ENCODE data around the gene AGBL4.
"Not testable (repeated sequence)": the region's sequence is repeated elsewhere in the genome, so short reads cannot be mapped to it uniquely, and the experiment has no call there.

AGBL4 gene

GRCh38 chr1:49824261-49824660, 199.5 kb downstream of the AGBL4 start:
- Mint-ChIP-seq H3K4me3 (no peak overlapping the region), H3K27me3 (no peaks in the 10 kb centered on the region), H3K9me3 (peaks cover 11 to 17% of the 10 kb centered on the region in 2 donors), H3K4me1 (no peaks in the 10 kb centered on the region), H3K27ac (no peak overlapping the region)
- DNase-seq: no peak
- ATAC-seq: no peak

GRCh38 chr1:49817681-49818080, 206.1 kb downstream of the AGBL4 start:
- ATAC-seq (no peak), DNase-seq (no peak)
- Mint-ChIP-seq H3K9me3 (no peaks in the 10 kb centered on the region), H3K4me1 (no peaks in the 10 kb centered on the region), H3K27ac (no peak overlapping the region), H3K4me3 (no peak overlapping the region), H3K27me3 (no peaks in the 10 kb centered on the region)

- not testable (repeated sequence) for ATAC-seq, H3K4me1 Mint-ChIP-seq, H3K27ac Mint-ChIP-seq, H3K4me3 Mint-ChIP-seq, H3K27me3 Mint-ChIP-seq, H3K9me3 Mint-ChIP-seq, DNase-seq
Observed at GRCh38 chr1:49787013-49787412, 236.7 kb downstream of the AGBL4 start.

GRCh38 chr1:49765034-49765433, 258.7 kb downstream of the AGBL4 start:
- Mint-ChIP-seq H3K4me1 (no peaks in the 10 kb centered on the region), H3K4me3 (no peak overlapping the region), H3K9me3 (peaks cover 13 to 40% of the 10 kb centered on the region in 2 donors), H3K27ac (no peak overlapping the region), H3K27me3 (no peaks in the 10 kb centered on the region)
- no peak for ATAC-seq
- no peak for DNase-seq

GRCh38 chr1:49738118-49738517, 285.6 kb downstream of the AGBL4 start:
- DNase-seq, H3K4me3 Mint-ChIP-seq, H3K27me3 Mint-ChIP-seq, H3K4me1 Mint-ChIP-seq, H3K27ac Mint-ChIP-seq, ATAC-seq: not testable (repeated sequence)
- H3K9me3 Mint-ChIP-seq: peaks cover 10 to 25% of the 10 kb centered on the region in 2 donors

GRCh38 chr1:49728377-49728776, 295.4 kb downstream of the AGBL4 start:
- no peak for DNase-seq
- no peak overlapping the region for H3K27ac Mint-ChIP-seq
- ATAC-seq: no peak
- H3K4me1 Mint-ChIP-seq: no peaks in the 10 kb centered on the region
- H3K27me3 Mint-ChIP-seq: no peaks in the 10 kb centered on the region
- H3K9me3 Mint-ChIP-seq: peaks cover 0 to 16% of the 10 kb centered on the region in 2 donors
- no peak overlapping the region for H3K4me3 Mint-ChIP-seq

- DNase-seq (no peak), ATAC-seq (no peak)
- no peaks in the 10 kb centered on the region for H3K27me3 Mint-ChIP-seq
- no peaks in the 10 kb centered on the region for H3K4me1 Mint-ChIP-seq
- no peak overlapping the region for H3K27ac Mint-ChIP-seq
- peaks cover 0 to 8% of the 10 kb centered on the region in 2 donors for H3K9me3 Mint-ChIP-seq
- H3K4me3 Mint-ChIP-seq: no peak overlapping the region
Observed at GRCh38 chr1:49723662-49724061, 300.1 kb downstream of the AGBL4 start.

GRCh38 chr1:49694251-49694827, 329.4 kb downstream of the AGBL4 start:
- H3K4me3 Mint-ChIP-seq: no peak overlapping the region
- no peaks in the 10 kb centered on the region for H3K27me3 Mint-ChIP-seq
- DNase-seq (no peak), ATAC-seq (no peak)
- H3K9me3 Mint-ChIP-seq: peaks cover 0 to 5% of the 10 kb centered on the region in 2 donors
- H3K27ac Mint-ChIP-seq: no peak overlapping the region
- no peaks in the 10 kb centered on the region for H3K4me1 Mint-ChIP-seq

- peaks cover 1 to 11% of the 10 kb centered on the region in 2 donors for H3K9me3 Mint-ChIP-seq
- no peak overlapping the region for H3K4me3 Mint-ChIP-seq
- ATAC-seq: no peak
- no peak overlapping the region for H3K27ac Mint-ChIP-seq
- H3K27me3 Mint-ChIP-seq: no peaks in the 10 kb centered on the region
- DNase-seq: no peak
- no peaks in the 10 kb centered on the region for H3K4me1 Mint-ChIP-seq
Observed at GRCh38 chr1:49686107-49686506, 337.6 kb downstream of the AGBL4 start.

- Mint-ChIP-seq H3K4me3 (no peak overlapping the region), H3K27me3 (no peaks in the 10 kb centered on the region), H3K27ac (no peak overlapping the region), H3K4me1 (no peaks in the 10 kb centered on the region), H3K9me3 (peaks cover 6 to 8% of the 10 kb centered on the region in 2 donors)
- ATAC-seq: no peak
- no peak for DNase-seq
Observed at GRCh38 chr1:49677706-49678105, 346.0 kb downstream of the AGBL4 start.

GRCh38 chr1:49651136-49651535, 372.6 kb downstream of the AGBL4 start:
- ATAC-seq: no peak
- no peak overlapping the region for H3K27ac Mint-ChIP-seq
- peaks cover 0 to 30% of the 10 kb centered on the region in 2 donors for H3K9me3 Mint-ChIP-seq
- no peaks in the 10 kb centered on the region for H3K27me3 Mint-ChIP-seq
- no peaks in the 10 kb centered on the region for H3K4me1 Mint-ChIP-seq
- H3K4me3 Mint-ChIP-seq: no peak overlapping the region
- no peak for DNase-seq

- ATAC-seq (no peak), DNase-seq (no peak)
- Mint-ChIP-seq H3K27me3 (no peaks in the 10 kb centered on the region), H3K27ac (no peak overlapping the region), H3K9me3 (peaks cover 5 to 8% of the 10 kb centered on the region in 2 donors), H3K4me1 (no peaks in the 10 kb centered on the region), H3K4me3 (no peak overlapping the region)
Observed at GRCh38 chr1:49630156-49630555, 393.6 kb downstream of the AGBL4 start.

- peaks cover 5 to 8% of the 10 kb centered on the region in 2 donors for H3K9me3 Mint-ChIP-seq
- no peak overlapping the region for H3K27ac Mint-ChIP-seq
- ATAC-seq (no peak), DNase-seq (no peak)
- H3K27me3 Mint-ChIP-seq: no peaks in the 10 kb centered on the region
- no peak overlapping the region for H3K4me3 Mint-ChIP-seq
- H3K4me1 Mint-ChIP-seq: no peaks in the 10 kb centered on the region
Observed at GRCh38 chr1:49627781-49628180, 396.0 kb downstream of the AGBL4 start.

GRCh38 chr1:49626472-49626871, 397.3 kb downstream of the AGBL4 start:
- Mint-ChIP-seq H3K4me3 (no peak overlapping the region), H3K27ac (no peak overlapping the region), H3K27me3 (no peaks in the 10 kb centered on the region), H3K4me1 (no peaks in the 10 kb centered on the region), H3K9me3 (peaks cover 4 to 8% of the 10 kb centered on the region in 2 donors)
- no peak for DNase-seq
- no peak for ATAC-seq

GRCh38 chr1:49622877-49623276, 400.9 kb downstream of the AGBL4 start:
- ATAC-seq: no peak
- DNase-seq: no peak
- H3K27ac Mint-ChIP-seq: no peak overlapping the region
- peaks cover 0 to 7% of the 10 kb centered on the region in 2 donors for H3K9me3 Mint-ChIP-seq
- no peak overlapping the region for H3K4me3 Mint-ChIP-seq
- H3K27me3 Mint-ChIP-seq: no peaks in the 10 kb centered on the region
- no peaks in the 10 kb centered on the region for H3K4me1 Mint-ChIP-seq

- H3K4me1 Mint-ChIP-seq: no peaks in the 10 kb centered on the region
- H3K9me3 Mint-ChIP-seq: peaks cover 11 to 13% of the 10 kb centered on the region in 2 donors
- H3K4me3 Mint-ChIP-seq: no peak overlapping the region
- no peak overlapping the region for H3K27ac Mint-ChIP-seq
- DNase-seq (no peak), ATAC-seq (no peak)
- H3K27me3 Mint-ChIP-seq: no peaks in the 10 kb centered on the region
Observed at GRCh38 chr1:49606082-49606481, 417.7 kb downstream of the AGBL4 start.

GRCh38 chr1:49597436-49597835, 426.3 kb downstream of the AGBL4 start:
- Mint-ChIP-seq H3K4me1 (no peaks in the 10 kb centered on the region), H3K27ac (no peak overlapping the region), H3K4me3 (no peak overlapping the region), H3K27me3 (no peaks in the 10 kb centered on the region), H3K9me3 (peaks cover 22 to 43% of the 10 kb centered on the region in 2 donors)
- DNase-seq (no peak), ATAC-seq (no peak)

Data from stimulated activated naive CD8-positive, alpha-beta T cell treated with anti-CD3 and anti-CD28 coated beads, Interleukin-15, amount 100 ng/mL, for 72 hours (primary cell).